Endothelial cell of umbilical vein (primary cell): ENCODE data around the gene ARPC1B. TPM values are rescaled to one million over a fixed set of nuclear protein-coding genes. Genes with fewer than 3 reads are reported as not detected.

Experiments
- BruUV-seq: library from RNA; stranded (reverse); fragments of 400-500 nt; replicated peaks from 2 replicates; lab custom pipeline; 2021; lab: Mats Ljungman, UMichigan
- CTCF ChIA-PET: fragments of 300-600, 350-600 bp; sonication (Branson Sonifier 250); formaldehyde crosslinking; loops from one replicate; lab custom pipeline; 2021; ENCODE audit warnings: antibody characterized with exemption, inconsistent platforms; lab: Charles Lee
- POLR2A ChIA-PET: fragments of 300-600, 350-600 bp; sonication (Branson Sonifier 250); formaldehyde crosslinking; loops from one replicate; lab custom pipeline; 2021; ENCODE audit warnings: antibody characterized with exemption, inconsistent platforms; lab: Charles Lee
- DNase-seq: peaks from one replicate; pipeline ENCODE4 v3.0.0-alpha.2; 2011; ENCODE audit warnings: low read depth, low spot score
- FAIRE-seq: peaks from 2 replicates; lab custom pipeline; 2011; peaks lifted over from hg19 to GRCh38; lab: Jason Lieb, UNC
- H2AFZ ChIP-seq: 2 replicates; pipeline ENCODE4 v1.6.0; 2012; ENCODE audit warnings: low read depth, low read length, control low read depth, inconsistent platforms
- H3K27ac ChIP-seq: 2 replicates; pipeline ENCODE4 v1.5.1; 2011; ENCODE audit warnings: low read depth, mild to moderate bottlenecking, control low read depth, low read length, moderate library complexity; ENCODE audit not compliant: insufficient read depth
- H3K27me3 ChIP-seq, 2 experiments: 2 replicates each; pipeline versions ENCODE4 v1.6.0 to v1.6.1; 2011; ENCODE audit warnings: low read length in 2 of 2, mixed read lengths in 1 of 2; ENCODE audit not compliant: control insufficient read depth in 2 of 2, insufficient read depth in 2 of 2
- H3K36me3 ChIP-seq, 2 experiments: 2 replicates in 1 of 2; 3 replicates in 1 of 2; pipeline ENCODE4 v1.5.1; 2011; ENCODE audit warnings: low read length in 2 of 2, mild to moderate bottlenecking in 1 of 2, moderate library complexity in 1 of 2; ENCODE audit not compliant: control insufficient read depth in 2 of 2, insufficient read depth in 2 of 2; ENCODE audit errors: extremely low read depth in 1 of 2
- H3K4me1 ChIP-seq: 3 replicates; pipeline ENCODE4 v1.5.1; 2011; ENCODE audit warnings: mild to moderate bottlenecking, low read length; ENCODE audit not compliant: control insufficient read depth, insufficient read depth; ENCODE audit errors: extremely low read depth
- H3K4me2 ChIP-seq: 2 replicates; pipeline ENCODE4 v1.6.1; 2011; ENCODE audit warnings: low read length, control low read depth, mixed read lengths; ENCODE audit not compliant: insufficient read depth
- H3K4me3 ChIP-seq, 3 experiments: fragments of 200-600 bp in 1 of 3; sonication (generic), shearing (Covaris generic) in 1 of 3; replicated peaks in 1 of 3; 2 replicates each; pipeline ENCODE4 v1.5.1; 2011 to 2016; ENCODE audit warnings: control low read depth in 3 of 3, low read length in 3 of 3, mild to moderate bottlenecking in 2 of 3, inconsistent platforms in 1 of 3, low read depth in 1 of 3, moderate library complexity in 1 of 3; ENCODE audit not compliant: insufficient read depth in 1 of 3
- H3K79me2 ChIP-seq: 2 replicates; pipeline ENCODE4 v1.6.0; 2012; ENCODE audit warnings: low read length, inconsistent platforms; ENCODE audit not compliant: control insufficient read depth, insufficient read depth
- H3K9ac ChIP-seq: replicated peaks from 2 replicates; pipeline ENCODE3; 2011; ENCODE audit warnings: low read length, control low read depth; ENCODE audit not compliant: insufficient read depth; ENCODE audit errors: extremely low read depth
- H3K9me1 ChIP-seq: replicated peaks from 3 replicates; pipeline ENCODE4 v1.6.0; 2011; ENCODE audit warnings: mild to moderate bottlenecking, low read length; ENCODE audit not compliant: control insufficient read depth, insufficient read depth; ENCODE audit errors: extremely low read depth
- H3K9me3 ChIP-seq: replicated peaks from 2 replicates; pipeline ENCODE4 v1.5.1; 2012; ENCODE audit warnings: low read length, inconsistent platforms; ENCODE audit not compliant: control insufficient read depth, insufficient read depth
- H4K20me1 ChIP-seq: replicated peaks from 2 replicates; pipeline ENCODE3; 2011; ENCODE audit warnings: mild to moderate bottlenecking, low read length; ENCODE audit not compliant: control insufficient read depth, insufficient read depth; ENCODE audit errors: extremely low read depth
- EZH2 ChIP-seq: IDR thresholded peaks from 2 replicates; pipeline ENCODE4 v1.6.1; 2012; ENCODE audit warnings: borderline replicate concordance, low read depth, mild to moderate bottlenecking, moderate library complexity, low read length, inconsistent platforms; ENCODE audit not compliant: severe bottlenecking
- FOS ChIP-seq: IDR thresholded peaks from 2 replicates; pipeline ENCODE4 v1.6.1; 2011; ENCODE audit warnings: mild to moderate bottlenecking, low read length, moderate library complexity, borderline replicate concordance; ENCODE audit not compliant: insufficient read depth
- GATA2 ChIP-seq: IDR thresholded peaks from 2 replicates; pipeline ENCODE4 v1.7.0; 2011; ENCODE audit warnings: low read depth, mild to moderate bottlenecking, moderate library complexity, mixed read lengths, low read length; ENCODE audit not compliant: insufficient read length, insufficient read depth
- JUN ChIP-seq: IDR thresholded peaks from 2 replicates; pipeline ENCODE4 v1.6.1; 2011; ENCODE audit warnings: borderline replicate concordance, low read depth; ENCODE audit not compliant: insufficient read length, insufficient read depth
- MYC ChIP-seq: IDR thresholded peaks from one replicate; pipeline ENCODE4 v1.6.1; 2011; ENCODE audit warnings: mild to moderate bottlenecking, low read depth, low read length
- POLR2A ChIP-seq: IDR thresholded peaks from 2 replicates; pipeline ENCODE4 v1.6.1; 2012; ENCODE audit warnings: low read depth, mild to moderate bottlenecking, control low read depth, low read length
- POLR2AphosphoS5 ChIP-seq: IDR thresholded peaks from 2 replicates; pipeline ENCODE4 v1.6.1; 2012; ENCODE audit warnings: low read depth, mild to moderate bottlenecking, control low read depth, low read length, moderate library complexity; ENCODE audit not compliant: insufficient read depth
- dilution Hi-C: fragments of 300-500 bp; cut with MboI; formaldehyde crosslinking; loops from one replicate; pipeline ENCODE4 v1.15.0; 2019; ENCODE audit warnings: low sequenced_read_pairs; ENCODE audit not compliant: extremely low pct_ligation_motif_present
- intact Hi-C: fragments of 100-400 bp; cut with micrococcal nuclease; formaldehyde crosslinking; loops from one replicate; pipeline ENCODE4 v1.10.0; 2022
- polyA plus RNA-seq, 4 experiments: library from polyadenylated mRNA; depleted of rRNA in 3 of 4; stranded (reverse) in 3 of 4; unstranded in 1 of 4; fragments of >200 nt; gene quantifications; 2 replicates each; pipeline versions ENCODE4 v1.2.1 to v1.2.3, GENCODE V29; 2011 to 2012; ENCODE audit warnings: missing spikeins in 1 of 4
- total RNA-seq: library from RNA; stranded (reverse); gene quantifications from 2 replicates; pipeline ENCODE4 v1.2.3, GENCODE V29; 2021
- TF ChIP-seq, protein P1 (sequence below), 2 donors: IDR thresholded peaks; 1 replicate in 1 of 2; 2 replicates in 1 of 2; pipeline ENCODE4 v1.5.1; 2011; ENCODE audit warnings: low read length in 2 of 2, mild to moderate bottlenecking in 2 of 2, moderate library complexity in 2 of 2, control low read depth in 1 of 2, inconsistent platforms in 1 of 2, low read depth in 1 of 2; ENCODE audit not compliant: insufficient read depth in 1 of 2; ENCODE audit errors: extremely low read depth in 1 of 2
- TF ChIP-seq, protein P2 (sequence below): IDR thresholded peaks from 2 replicates; pipeline ENCODE4 v1.6.1; 2011; ENCODE audit not compliant: insufficient read depth, insufficient read length

ARPC1B gene
- total and polyA plus RNA-seq, 2 donors (not counting 3 experiments of a cell fraction or from before 2014, with no cell fraction given), result 232 to 831 TPM

DNA sequence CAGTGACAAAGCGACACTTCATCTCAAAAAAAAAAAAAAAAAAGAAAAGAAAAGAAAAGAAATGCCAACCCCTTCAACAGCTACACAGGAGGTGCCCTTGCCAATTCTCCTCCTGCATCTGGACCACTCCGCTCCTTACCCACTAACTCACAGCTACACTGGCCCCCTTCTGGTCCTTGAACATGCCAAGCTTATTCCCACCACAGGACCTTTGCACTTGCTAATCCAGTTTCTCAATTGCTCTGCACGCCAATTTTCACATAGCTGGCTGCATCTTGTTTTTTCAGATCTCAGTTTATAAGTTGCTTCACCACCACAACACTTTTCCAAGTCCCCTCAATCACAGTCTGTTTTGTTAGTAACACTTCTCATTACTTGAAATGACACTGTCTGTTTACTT, 28.3 kb downstream of the ARPC1B start:
- peaks cover 48% of the 10 kb centered on the region for H3K79me2 ChIP-seq
- CTCF ChIA-PET, result interaction anchor here (0.9 kb wide), 1 partner anchor 17 kb away, joined by 3 read pairs; no protein-coding TSS in a partner anchor
- TF ChIP-seq MYC (no peak), FOS (no peak), POLR2A (no peak)
- dilution Hi-C loops, result no loop called here
- H3K9me1 ChIP-seq, result no peaks in the 10 kb centered on the region
- H3K4me2 ChIP-seq, result no peak overlapping the region
- no peaks in the 10 kb centered on the region for H4K20me1 ChIP-seq
- H3K27ac ChIP-seq, result no peak overlapping the region
- POLR2A ChIA-PET, result no interaction called here
- peaks cover 18 to 50% of the 10 kb centered on the region in 2 experiments for H3K36me3 ChIP-seq
- DNase-seq (no peak), FAIRE-seq (no peak)
- BruUV-seq, result no TSS peak
- no peaks in the 10 kb centered on the region for H3K27me3 ChIP-seq
- H3K9me3 ChIP-seq, result no peaks in the 10 kb centered on the region
- peaks cover 16% of the 10 kb centered on the region for H3K4me1 ChIP-seq
- H3K4me3 ChIP-seq, result no peak overlapping the region
- H2AFZ ChIP-seq, result no peak overlapping the region
- no peak overlapping the region for H3K9ac ChIP-seq
- intact Hi-C loops, result no loop called here

DNA sequence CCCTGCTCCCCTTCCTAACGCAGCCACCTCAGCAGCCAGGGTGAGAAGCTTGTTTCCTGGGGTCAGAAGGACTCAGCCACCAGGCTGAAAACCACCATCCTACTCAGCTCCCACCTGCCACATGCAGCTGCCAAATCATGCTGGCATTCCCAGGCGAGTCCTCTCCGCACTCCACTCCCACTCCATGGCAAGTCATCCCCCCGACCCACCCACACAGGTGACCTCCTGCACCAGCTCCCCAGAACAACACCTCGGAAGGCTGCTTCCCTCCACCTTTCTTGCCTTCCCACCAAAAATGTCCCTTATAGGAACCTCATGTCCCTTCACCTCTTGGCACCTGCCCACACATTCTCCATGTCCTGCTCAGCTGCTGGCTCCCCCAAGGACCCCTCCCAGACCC, 29.2 kb downstream of the ARPC1B start:
- Histone ChIP-seq H3K4me3 (no peak overlapping the region), H3K4me1 (peaks cover 16% of the 10 kb centered on the region), H4K20me1 (no peaks in the 10 kb centered on the region), H3K79me2 (peaks cover 52% of the 10 kb centered on the region), H3K9me1 (no peaks in the 10 kb centered on the region), H3K27me3 (no peaks in the 10 kb centered on the region), H3K4me2 (no peak overlapping the region), H3K36me3 (peaks cover 18 to 43% of the 10 kb centered on the region in 2 experiments), H3K27ac (no peak overlapping the region), H3K9me3 (no peaks in the 10 kb centered on the region), H2AFZ (no peak overlapping the region), H3K9ac (no peak overlapping the region)
- TF ChIP-seq POLR2AphosphoS5 (no peak), FOS (no peak), MYC (no peak), JUN (no peak), EZH2 (no peak), GATA2 (no peak), POLR2A (no peak)
- TF ChIP-seq, protein P1, sequence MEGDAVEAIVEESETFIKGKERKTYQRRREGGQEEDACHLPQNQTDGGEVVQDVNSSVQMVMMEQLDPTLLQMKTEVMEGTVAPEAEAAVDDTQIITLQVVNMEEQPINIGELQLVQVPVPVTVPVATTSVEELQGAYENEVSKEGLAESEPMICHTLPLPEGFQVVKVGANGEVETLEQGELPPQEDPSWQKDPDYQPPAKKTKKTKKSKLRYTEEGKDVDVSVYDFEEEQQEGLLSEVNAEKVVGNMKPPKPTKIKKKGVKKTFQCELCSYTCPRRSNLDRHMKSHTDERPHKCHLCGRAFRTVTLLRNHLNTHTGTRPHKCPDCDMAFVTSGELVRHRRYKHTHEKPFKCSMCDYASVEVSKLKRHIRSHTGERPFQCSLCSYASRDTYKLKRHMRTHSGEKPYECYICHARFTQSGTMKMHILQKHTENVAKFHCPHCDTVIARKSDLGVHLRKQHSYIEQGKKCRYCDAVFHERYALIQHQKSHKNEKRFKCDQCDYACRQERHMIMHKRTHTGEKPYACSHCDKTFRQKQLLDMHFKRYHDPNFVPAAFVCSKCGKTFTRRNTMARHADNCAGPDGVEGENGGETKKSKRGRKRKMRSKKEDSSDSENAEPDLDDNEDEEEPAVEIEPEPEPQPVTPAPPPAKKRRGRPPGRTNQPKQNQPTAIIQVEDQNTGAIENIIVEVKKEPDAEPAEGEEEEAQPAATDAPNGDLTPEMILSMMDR (IDR thresholded peaks at IDR 0.05; ENCODE audit: extremely low read depth in 1 of 2, insufficient read depth in 1 of 2, low read depth in 1 of 2, low read length in 2 of 2), result no peak
- TF ChIP-seq, protein P2, sequence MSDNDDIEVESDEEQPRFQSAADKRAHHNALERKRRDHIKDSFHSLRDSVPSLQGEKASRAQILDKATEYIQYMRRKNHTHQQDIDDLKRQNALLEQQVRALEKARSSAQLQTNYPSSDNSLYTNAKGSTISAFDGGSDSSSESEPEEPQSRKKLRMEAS, result no peak
- intact Hi-C loops (no loop called here), dilution Hi-C loops (no loop called here)
- no TSS peak for BruUV-seq
- ChIA-PET CTCF (interaction anchor here (1.0 kb wide), 1 partner anchor 17 kb away, joined by 4 read pairs; no protein-coding TSS in a partner anchor), POLR2A (interaction anchor here (1.2 kb wide), 1 partner anchor 29 kb away, joined by 5 read pairs; no protein-coding TSS in a partner anchor)
- FAIRE-seq, result no peak
- DNase-seq, result no peak
